HL-60 (cell line): ENCODE results near the gene SLC4A8.

ENCODE experiments used
- CTCF ChIP-seq: IDR thresholded peaks from one replicate; pipeline ENCODE4 v1.5.1; 2011; ENCODE audit warnings: low read length, control low read depth, inconsistent platforms; ENCODE audit not compliant: insufficient read depth
- GABPA ChIP-seq: IDR thresholded peaks from 2 replicates; pipeline ENCODE4 v1.6.1; 2012; ENCODE audit warnings: low read depth
- POLR2AphosphoS5 ChIP-seq: IDR thresholded peaks from 2 replicates; pipeline ENCODE4 v1.6.1; 2012; ENCODE audit warnings: low read depth
- REST ChIP-seq: IDR thresholded peaks from 2 replicates; pipeline ENCODE4 v1.6.1; 2012; ENCODE audit warnings: low read depth; ENCODE audit not compliant: insufficient replicate concordance
- SPI1 ChIP-seq: IDR thresholded peaks from 2 replicates; pipeline ENCODE4 v1.6.1; 2012; ENCODE audit warnings: low read depth, mild to moderate bottlenecking, borderline replicate concordance

GRCh38 chr12:51379571-51379970 lies 45.1 kb upstream of the SLC4A8 start:
- TF ChIP-seq CTCF (no peak), POLR2AphosphoS5 (no peak), REST (no peak), GABPA (no peak), SPI1 (no peak)
